Colonic mucosa (tissue), 4 donors: Measurements from ENCODE around the gene DEPDC1B. TPM values are rescaled to one million over a fixed set of nuclear protein-coding genes. Genes with fewer than 3 reads are reported as not detected.
"Not testable (repeated sequence)": the region's sequence is repeated elsewhere in the genome, so short reads cannot be mapped to it uniquely, and the experiment has no call there.

ENCODE experiments used
- DNase-seq: peaks from one replicate; pipeline ENCODE4 v3.0.0-alpha.2; 2020
- H3K27ac ChIP-seq: fragments of 200-600 bp; one replicate; pipeline ENCODE4 v1.8.0; 2021
- H3K27me3 ChIP-seq: fragments of 200-600 bp; one replicate; pipeline ENCODE4 v1.8.0; 2021
- H3K36me3 ChIP-seq: fragments of 200-600 bp; one replicate; pipeline ENCODE4 v1.8.0; 2021
- H3K4me1 ChIP-seq: fragments of 200-600 bp; one replicate; pipeline ENCODE4 v1.8.0; 2021; ENCODE audit warnings: mild to moderate bottlenecking
- H3K4me3 ChIP-seq: fragments of 200-600 bp; one replicate; pipeline ENCODE4 v1.8.0; 2021
- H3K9ac ChIP-seq, 2 donors: one replicate each; pipeline ENCODE4 v1.7.0; 2013; ENCODE audit warnings: control low read depth in 2 of 2, low read depth in 2 of 2, low read length in 2 of 2
- H3K9me3 ChIP-seq: fragments of 200-600 bp; one replicate; pipeline ENCODE4 v1.8.0; 2021
- CTCF ChIP-seq: fragments of 200-600 bp; IDR thresholded peaks from one replicate; pipeline ENCODE4 v1.8.0; 2022; ENCODE audit warnings: antibody characterized with exemption, mild to moderate bottlenecking
- intact Hi-C: fragments of 100-400 bp; cut with DNase I; formaldehyde crosslinking; loops from one replicate; pipeline ENCODE4 v1.14.1; 2022
- total RNA-seq, 2 donors: library from RNA; stranded (reverse); fragmentation: NEBNext Ultra II Directional in 1 of 2; extraction: Animal tissue kit (Norgen Biotek cat#: 25700) in 1 of 2; gene quantifications; one replicate each; pipeline ENCODE4 v1.2.1, GENCODE V29; 2021
- donor health status: healthy.
- donor health status: DM: no; HTN: no; CAD: no.
- donor health status: DM: no; HTN: no; CAD: no.

DEPDC1B gene
- total RNA-seq, 2 donors from 2014 or later, result 8.4 to 25.1 TPM

- Histone ChIP-seq H3K27me3 (no peaks in the 10 kb centered on the region), H3K9me3 (no peaks in the 10 kb centered on the region), H3K9ac (no peak overlapping the region), H3K4me3 (no peak overlapping the region), H3K36me3 (no peaks in the 10 kb centered on the region), H3K27ac (no peak overlapping the region), H3K4me1 (no peaks in the 10 kb centered on the region)
- DNase-seq, result no peak
- intact Hi-C loops, result no loop called here
- TF ChIP-seq CTCF, result no peak
These were observed 38.5 kb upstream of the DEPDC1B start for GRCh38 chr5:60738461-60738860.

DNA sequence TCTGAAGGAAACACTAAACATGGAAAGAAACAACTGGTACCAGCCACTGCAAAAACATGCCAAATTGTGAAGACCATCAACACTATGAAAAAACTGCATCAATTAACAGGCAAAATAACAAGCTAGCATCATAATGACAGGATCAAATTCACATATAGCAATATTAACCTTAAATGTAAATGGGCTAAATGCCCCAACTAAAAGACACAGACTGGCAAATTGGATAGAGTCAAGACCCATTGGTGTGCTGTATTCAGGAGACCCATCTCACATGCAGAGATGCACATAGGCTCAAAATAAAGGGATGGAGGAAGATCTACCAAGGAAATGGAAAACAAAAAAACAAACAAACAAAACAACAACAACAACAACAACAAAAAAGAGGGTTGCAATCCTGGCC is 30.9 kb upstream of the DEPDC1B start:
- H3K27me3 ChIP-seq, intact Hi-C loops, DNase-seq, H3K4me1 ChIP-seq, H3K27ac ChIP-seq, H3K9me3 ChIP-seq, H3K4me3 ChIP-seq, H3K36me3 ChIP-seq, H3K9ac ChIP-seq: not testable (repeated sequence)

GRCh38 chr5:60727033-60727679 is 27.2 kb upstream of the DEPDC1B start:
- intact Hi-C loops, result no loop called here
- Histone ChIP-seq H3K4me3 (no peak overlapping the region), H3K9me3 (no peaks in the 10 kb centered on the region), H3K36me3 (no peaks in the 10 kb centered on the region), H3K27ac (no peak overlapping the region), H3K9ac (no peak overlapping the region), H3K27me3 (no peaks in the 10 kb centered on the region), H3K4me1 (no peaks in the 10 kb centered on the region)
- no peak for DNase-seq
- TF ChIP-seq CTCF, result no peak

GRCh38 chr5:60724126-60724525 is 24.2 kb upstream of the DEPDC1B start:
- no peak for DNase-seq
- intact Hi-C loops, result no loop called here
- TF ChIP-seq CTCF, result no peak
- no peaks in the 10 kb centered on the region for H3K4me1 ChIP-seq
- H3K27me3 ChIP-seq, result no peaks in the 10 kb centered on the region
- no peak overlapping the region for H3K4me3 ChIP-seq
- H3K9ac ChIP-seq, result no peak overlapping the region
- H3K9me3 ChIP-seq, result no peaks in the 10 kb centered on the region
- no peaks in the 10 kb centered on the region for H3K36me3 ChIP-seq
- no peak overlapping the region for H3K27ac ChIP-seq

GRCh38 chr5:60722416-60722815 is 22.4 kb upstream of the DEPDC1B start:
- DNase-seq, result no peak
- Histone ChIP-seq H3K27me3 (no peaks in the 10 kb centered on the region), H3K4me3 (no peak overlapping the region), H3K36me3 (no peaks in the 10 kb centered on the region), H3K4me1 (no peaks in the 10 kb centered on the region), H3K9ac (no peak overlapping the region), H3K27ac (no peak overlapping the region), H3K9me3 (no peaks in the 10 kb centered on the region)
- intact Hi-C loops, result no loop called here
- no peak for TF ChIP-seq CTCF

GRCh38 chr5:60719329-60719728 is 19.4 kb upstream of the DEPDC1B start:
- Histone ChIP-seq H3K36me3 (no peaks in the 10 kb centered on the region), H3K4me3 (no peak overlapping the region), H3K9ac (no peak overlapping the region), H3K9me3 (no peaks in the 10 kb centered on the region), H3K27me3 (no peaks in the 10 kb centered on the region), H3K4me1 (no peaks in the 10 kb centered on the region), H3K27ac (no peak overlapping the region)
- no peak for TF ChIP-seq CTCF
- DNase-seq, result no peak
- intact Hi-C loops, result no loop called here
